Activated CD4-positive, alpha-beta T cell treated with anti-CD3 and anti-CD28 coated beads for 1 hour (primary cell): ENCODE data around the gene DNAJB4.
"Not testable (repeated sequence)": the region's sequence is repeated elsewhere in the genome, so short reads cannot be mapped to it uniquely, and the experiment has no call there.

ENCODE experiments used
- DNase-seq: peaks from one replicate; pipeline ENCODE4 v3.0.0-alpha.2; 2020

Gene DNAJB4

DNA sequence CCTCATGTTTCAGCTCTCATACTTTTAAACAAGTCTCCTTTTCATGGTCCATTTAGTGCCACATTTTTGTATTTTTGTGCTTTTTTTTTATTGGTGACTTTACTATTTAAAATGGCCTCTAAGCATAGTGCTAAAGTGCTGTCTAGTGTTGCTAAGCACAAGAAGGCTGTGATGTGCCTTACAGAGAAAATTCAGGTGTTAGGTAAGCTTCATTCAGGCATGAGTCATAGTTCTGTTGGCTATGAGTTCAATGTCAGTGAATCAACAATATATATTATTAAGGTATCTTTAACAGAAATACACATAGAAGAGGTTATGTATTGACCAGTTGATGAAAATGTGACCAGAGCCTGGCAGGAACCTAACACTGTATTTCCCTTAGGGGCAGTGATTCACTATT is 13.1 kb upstream of the DNAJB4 start:
- no peak for DNase-seq

DNA sequence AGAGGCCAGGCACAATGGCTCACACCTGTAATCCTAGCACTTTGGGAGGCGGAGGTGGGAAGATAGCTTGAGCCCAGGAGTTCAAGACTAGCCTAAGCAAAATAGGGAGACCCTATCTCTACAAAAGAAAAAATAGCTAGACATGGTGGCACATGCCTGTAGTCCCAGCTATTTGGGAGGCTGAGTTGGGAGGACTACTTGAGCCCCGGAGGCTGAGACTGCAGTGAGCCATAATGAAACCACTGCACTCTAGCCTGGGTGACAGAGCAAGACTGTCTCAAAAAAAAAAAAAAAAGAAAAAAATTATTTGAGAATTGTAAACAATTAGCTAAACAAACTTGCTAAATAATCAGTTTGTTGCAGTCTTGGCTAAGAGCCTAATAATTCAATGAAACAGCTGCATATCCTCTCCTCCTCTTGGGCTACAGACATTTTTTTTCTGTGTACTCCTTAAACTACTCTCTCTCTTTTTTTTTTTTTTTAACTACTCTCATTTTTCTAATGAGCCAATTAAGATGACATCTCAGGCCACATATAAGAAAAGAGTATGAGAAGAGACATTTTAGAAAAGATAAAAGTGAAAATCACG is 10.5 kb upstream of the DNAJB4 start:
- DNase-seq = no peak

DNA sequence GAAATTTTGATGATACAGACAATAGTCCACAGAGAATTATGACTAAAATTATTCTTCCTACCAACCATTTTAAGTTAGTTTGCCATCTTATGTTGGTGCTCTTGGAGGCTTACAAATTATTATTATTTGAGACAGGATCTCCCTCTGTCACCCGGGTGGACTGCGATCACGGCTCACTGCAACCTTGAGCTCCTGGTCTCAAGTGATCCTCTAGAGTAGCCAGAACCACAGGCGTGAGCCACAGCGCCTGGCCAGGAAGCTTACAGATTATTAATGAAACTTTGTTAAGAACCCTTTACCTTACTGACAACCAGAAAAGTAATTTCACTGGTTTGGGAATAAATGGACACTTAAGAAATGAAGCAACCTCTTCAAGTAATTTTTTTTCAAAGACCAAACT is 8.0 kb upstream of the DNAJB4 start:
- DNase-seq = no peak

DNA sequence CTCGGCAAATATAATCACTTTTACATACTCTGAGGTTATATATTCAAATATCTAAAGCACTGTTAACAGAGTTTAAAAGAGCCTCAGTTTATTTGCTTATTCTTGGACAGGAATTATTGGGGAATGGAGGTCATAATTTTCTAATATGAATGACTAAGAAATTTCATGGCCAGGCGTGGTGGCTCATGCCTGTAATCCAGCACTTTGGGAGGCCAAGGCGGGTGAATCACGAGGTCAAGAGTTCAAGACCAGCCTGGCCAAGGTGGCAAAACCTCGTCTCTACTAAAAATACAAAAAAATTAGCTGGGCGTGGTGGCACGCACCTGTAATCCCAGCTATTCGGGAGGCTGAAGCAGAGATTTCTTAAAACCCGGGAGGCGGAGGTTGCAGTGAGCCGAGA is 4.2 kb upstream of the DNAJB4 start:
- DNase-seq = not testable (repeated sequence)

DNA sequence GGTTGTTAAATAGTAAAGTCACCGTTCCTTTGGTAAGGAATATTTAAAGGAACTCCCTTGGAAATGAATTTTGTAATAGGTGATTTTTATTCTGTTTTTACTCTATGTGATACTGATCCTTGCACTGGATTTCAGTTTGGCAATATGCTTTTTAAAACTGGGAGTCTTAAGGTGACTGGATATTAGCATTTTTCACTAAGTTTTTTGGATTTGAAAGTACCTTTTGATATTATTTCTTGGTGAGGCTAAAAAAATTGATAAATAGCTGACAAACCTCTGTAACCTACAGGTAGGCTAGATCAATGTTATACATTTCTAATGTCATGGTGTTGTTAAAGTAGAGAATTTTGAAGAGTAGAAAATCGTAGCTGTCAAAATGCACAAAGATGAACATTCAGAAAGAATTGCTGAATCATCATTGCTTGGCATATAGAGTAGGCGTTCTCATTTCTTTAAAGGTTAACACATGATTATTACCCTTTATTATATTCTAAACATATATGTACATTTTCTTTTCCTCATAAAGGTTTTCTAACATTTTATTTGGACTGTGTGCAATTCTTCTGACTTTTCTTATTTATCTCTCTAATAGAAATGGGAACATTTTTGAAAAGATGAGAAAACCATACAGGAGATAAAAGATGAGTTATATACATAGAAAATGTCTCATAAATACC is 1.5 kb upstream of the DNAJB4 start:
- DNase-seq = no peak

DNA sequence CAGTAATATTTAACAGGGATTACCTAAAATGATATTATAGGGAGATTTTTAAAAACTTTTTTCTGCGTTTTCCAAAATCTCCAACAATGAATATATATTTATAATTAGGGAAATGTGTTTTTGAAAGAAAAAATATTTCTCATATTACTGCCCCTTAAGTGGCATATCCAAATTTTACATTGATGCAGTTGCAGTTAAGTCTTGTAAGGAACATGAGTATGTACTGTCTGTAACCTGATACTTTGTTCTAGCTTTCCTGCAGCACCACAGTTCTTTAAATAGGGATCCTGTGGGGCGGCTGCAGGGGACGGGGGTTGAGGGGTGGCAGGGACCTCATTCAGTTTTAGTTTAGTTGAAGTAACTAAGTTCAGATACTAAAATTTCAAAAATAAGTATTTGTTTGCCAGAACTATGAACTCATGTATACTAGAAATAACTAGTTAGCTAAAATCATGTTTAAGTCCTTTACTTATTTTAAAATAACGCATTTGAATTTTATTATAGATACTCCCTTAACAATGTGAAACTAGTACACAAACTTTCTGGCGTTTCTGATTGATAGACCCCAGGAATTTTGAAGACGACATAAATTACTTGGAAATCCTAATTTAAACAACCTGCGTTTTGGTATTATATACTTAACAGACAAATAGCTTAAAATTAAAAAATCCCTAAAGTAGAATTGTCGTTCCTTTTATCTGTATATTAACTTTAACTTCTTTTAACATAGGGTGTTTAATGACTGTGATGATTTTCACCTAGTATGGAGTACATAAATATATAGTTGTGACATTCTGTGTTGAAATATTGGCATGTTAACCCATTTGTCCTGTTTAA is 639 bp upstream of the DNAJB4 start:
- peak; percentile 17 for DNase-seq

DNA sequence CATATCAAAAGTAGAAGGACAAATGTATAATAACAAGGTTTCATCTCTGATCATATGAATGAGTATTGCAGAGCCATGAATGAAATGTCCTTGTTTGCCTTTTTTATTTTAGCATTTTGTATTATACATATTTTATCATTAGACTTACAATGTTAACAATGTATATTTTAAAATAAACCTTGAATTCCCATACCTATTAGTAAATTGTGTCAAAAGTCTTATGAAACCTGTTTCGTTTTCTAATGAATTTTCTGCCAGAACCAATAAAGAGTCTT is 646 bp downstream of the DNAJB4 start:
- DNase-seq = no peak

DNA sequence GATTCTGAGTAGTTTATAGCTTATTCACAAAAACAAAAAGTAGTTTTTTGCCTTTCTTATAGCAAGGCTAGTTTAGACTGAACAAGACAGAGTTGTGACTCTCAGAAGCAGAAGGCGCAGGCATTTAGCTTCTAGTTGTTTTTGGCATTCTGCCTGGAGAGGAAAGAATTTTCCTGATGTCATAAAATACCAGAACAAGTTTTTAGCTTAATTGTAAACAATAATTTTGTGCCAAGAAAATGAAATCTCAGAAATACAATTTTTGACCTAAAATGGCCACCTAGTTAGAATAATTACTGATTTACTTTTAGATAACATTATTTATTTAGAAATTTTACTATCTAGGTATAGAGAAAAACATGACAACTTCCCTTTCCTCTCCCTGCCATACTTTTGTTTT is 1.0 kb downstream of the DNAJB4 start:
- no peak for DNase-seq

DNA sequence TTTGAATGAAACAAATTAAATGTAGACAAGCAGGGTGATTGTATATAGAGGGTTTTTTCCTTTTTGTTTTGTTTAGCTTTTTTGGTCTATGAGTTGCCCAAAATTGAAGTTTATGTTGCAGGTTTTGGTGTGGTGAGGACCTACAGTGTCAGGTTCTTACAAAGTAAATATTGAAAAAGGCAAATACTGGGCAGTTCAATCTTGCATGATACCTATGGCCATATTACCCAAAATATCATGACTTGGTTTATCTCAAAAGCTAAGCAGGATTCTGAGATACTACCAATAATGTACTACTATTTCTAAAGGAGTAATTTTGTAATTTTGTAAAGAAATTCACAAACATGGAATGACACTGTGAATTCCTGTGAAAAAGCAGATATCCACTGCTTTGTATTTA is 1.8 kb downstream of the DNAJB4 start:
- no peak for DNase-seq

DNA sequence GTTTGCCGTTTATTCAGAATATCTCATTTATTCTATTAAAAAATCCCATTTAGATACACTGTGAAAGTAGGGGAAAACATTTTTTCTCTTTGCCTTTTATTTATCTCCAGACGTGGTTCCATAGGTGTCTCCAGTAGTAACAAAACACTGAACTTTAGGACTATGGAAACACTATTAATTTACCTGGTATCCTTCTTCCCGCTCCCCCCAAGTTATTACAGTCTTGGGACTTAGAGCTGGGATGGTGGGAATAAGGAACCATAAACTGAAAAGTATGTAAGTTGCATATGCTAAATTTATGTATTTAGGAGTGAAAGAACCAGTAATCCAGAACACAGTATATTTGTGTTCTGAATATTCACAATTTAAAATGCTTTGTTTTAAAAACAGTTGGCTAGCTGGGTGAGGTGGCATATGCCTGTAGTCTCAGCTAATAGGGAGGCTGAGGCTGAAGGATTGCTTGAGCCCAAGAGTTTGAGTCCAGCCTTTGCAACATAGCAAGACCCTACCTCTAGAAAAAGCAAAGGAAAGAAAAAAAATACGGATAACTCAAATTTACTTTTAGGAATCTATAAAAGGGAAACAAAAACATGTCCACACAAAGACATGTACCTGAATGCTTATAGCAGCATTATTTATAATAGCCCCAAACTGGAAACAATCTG is 3.1 kb downstream of the DNAJB4 start:
- no peak for DNase-seq

DNA sequence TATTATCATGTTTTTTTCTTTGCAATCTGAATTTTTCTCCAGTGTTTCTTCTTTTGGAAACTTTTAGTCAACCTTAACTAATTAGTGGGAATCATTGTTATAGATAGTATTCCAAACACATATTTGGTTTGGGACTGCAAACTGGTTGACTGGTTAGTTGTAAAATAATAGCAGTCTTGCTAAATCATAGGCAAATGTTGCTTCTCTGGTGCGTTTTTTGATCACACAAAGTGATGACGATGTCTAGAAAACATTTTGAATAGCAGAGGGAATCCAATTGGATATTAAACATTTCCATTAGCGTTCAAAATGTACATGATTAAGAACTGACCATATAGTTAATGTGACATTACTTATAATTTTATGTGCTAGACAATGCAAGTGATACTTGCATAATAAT is 4.5 kb downstream of the DNAJB4 start:
- DNase-seq = no peak

DNA sequence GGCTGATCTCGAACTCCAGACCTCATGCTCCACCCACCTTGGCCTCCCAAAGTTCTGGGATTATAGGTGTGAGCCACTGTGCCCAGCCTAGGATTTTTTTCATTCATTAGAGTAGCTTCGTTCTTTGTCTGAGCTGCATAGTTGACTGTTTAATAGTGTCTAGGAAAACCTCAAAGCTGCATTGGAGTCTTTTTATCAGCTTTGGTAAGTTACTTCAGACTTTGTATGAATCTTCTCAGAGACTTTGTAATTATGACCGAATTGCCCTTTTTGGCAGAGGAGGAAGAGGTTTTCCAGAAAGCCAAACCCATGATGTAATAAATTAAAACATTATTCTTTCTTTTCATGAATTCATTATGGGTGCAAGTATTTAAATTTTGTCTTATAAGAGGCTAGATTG is 5.1 kb downstream of the DNAJB4 start:
- DNase-seq = no peak

DNA sequence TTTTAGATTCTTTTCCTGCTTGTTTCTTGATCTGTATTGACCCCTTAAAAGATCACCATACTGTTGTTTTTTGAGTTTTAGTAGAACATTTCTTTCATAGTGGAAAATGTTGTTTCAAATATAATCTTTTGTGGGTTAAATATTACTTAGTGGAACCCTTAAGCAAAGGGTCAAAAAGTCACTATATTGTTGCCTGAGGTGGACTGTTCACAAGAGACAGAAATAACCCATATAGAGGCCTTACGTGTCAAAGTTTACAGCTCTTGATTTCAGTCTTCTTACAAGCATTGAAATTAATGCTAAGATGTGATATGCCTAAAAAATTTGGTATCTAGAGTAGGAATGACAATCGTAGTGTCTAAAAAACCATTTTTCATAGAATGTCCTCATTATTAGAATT is 6.3 kb downstream of the DNAJB4 start:
- DNase-seq = no peak

DNA sequence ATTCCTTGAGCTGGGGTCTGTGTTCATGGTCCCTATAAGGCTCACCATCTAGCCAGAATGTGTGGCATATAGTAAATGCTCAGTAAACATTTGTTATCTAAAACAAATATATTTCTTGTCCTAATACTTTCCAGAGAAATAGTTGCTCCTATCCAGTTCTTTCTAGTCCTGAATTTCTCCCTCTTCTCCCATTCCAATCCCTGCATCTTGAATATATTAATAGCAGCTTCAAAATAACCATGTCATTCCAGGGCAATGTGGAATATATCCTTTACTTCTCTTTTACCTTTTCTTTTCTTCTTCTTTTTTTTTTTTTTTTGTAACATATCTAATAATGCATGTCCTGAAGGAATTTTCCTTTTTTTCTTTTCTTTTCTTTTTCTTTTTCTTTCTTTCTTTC is 10.4 kb downstream of the DNAJB4 start:
- DNase-seq = no peak

DNA sequence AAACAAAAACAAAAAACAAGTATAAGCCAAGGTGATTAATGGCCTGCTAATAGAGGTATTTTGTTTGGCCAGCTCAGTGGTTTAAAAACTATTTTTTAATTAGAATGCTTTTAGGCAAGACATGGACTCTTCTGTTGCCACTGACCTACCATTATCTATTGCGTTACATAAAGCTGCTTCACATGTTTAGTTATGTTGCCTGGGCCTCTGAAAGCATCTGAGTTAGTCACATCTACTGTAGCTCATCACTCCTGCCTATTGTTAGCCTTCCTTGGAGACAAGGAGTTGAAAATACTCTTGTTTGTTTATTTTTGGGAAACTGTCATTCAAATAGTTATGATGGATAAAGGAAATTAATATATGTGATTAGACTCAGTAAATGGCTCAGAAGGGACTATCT is 14.3 kb downstream of the DNAJB4 start:
- DNase-seq = no peak

DNA sequence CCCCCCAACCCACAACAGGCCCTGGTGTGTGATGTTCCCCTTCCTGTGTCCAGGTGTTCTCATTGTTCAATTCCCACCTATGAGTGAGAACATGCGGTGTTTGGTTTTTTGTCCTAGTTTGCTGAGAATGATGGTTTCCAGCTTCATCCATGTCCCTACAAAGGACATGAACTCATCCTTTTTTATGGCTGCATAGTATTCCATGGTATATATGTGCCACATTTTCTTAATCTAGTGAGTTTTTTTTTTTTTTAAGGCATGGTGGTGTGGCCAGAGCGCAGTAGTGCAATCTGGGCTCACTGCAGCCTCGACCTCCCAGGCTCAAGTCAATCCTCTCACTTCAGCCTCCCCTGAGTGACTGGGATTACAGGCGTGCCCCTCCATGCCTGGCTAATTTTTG is 16.4 kb downstream of the DNAJB4 start:
- DNase-seq = not testable (repeated sequence)

DNA sequence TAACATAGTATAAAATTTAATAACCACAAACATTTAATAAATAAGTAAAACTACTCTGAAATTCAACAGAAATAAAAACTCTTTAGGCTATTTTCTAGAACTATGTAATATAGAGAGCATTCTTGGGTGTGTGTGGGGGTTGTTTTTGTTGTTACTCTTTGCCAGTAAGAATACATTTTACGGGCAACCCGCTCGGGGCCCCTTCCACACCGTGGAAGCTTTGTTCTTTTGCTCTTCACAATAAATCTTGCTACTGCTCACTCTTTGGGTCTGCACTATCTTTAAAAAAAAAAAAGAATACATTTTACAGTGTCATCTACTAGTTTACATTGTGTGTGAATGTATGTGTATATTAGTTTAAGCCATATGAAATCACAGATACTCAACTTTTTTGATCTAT is 25.1 kb downstream of the DNAJB4 start:
- DNase-seq = no peak

DNA sequence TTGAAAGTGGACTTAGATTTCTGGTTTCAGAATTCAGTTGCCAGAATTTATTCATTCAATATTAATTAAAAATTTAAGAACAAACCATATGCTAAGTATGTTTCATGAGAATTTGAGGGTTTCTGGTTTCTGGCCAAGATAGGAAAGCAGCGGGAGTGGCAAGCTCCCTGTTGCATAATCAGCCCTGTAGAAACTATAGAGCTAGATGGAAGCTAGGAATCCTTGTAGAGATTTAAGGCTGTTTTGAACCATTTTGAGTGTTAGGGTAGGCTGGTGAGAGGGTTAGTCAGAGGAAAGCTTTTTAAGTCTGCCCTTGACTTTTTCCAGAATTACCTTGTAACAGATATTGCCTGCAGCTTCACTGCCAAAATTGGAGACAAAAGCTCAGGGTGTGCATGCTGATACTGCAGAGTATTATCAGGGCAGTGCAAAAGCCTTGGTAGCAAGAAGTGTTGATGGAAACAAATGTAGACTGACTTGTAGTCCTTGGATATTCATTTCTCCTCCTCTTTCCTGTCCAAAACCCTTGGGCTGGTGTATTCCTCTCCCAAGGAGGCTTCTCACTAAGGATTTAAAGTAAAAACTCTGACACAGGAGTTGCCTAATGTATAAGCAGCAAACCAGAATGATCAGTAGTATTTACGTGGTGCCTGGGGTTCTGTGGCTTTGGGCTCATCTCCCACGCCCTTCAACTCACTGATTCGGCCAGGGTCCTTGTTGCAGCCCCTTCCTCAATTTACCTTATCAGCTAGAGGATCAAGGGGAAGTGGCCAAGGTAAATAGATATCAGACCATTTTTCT is 28.5 kb downstream of the DNAJB4 start:
- DNase-seq = no peak

DNA sequence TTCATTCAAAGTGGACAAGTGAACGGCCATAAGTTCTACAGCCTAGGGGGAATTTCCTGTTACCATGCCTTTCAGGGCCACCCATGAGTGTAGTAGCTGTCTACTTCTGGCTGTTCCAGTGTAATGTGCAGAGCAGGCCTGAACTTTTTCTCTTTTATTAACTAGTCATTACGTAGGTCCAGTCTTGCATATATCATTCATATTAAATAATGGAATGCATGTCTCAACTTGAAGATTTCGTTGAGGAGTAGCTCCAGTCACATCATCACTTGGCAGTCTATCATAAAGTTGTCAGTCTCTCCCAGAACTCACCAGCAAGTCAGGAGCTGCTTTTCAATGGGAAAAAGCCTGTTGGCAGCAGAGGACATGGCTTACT is 29.0 kb downstream of the DNAJB4 start:
- no peak for DNase-seq

DNA sequence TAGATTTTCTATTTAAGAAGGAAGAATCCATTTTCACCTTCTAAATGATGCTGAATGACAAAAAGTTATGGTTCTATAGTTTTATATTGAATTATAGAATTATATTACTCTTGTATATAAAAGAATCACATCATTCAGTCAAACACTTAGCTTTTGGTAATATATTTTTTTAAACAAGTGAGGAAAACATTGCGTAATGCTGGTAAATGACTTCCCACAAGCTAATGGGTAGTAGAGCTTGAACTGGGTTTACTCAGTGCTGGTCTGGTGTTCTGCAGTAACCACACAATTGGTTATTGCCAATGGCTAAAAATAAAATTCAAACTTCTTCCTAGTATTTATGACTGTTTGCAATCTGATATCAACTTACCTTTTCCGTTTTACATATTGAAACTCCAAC is 30.4 kb downstream of the DNAJB4 start:
- no peak for DNase-seq

DNA sequence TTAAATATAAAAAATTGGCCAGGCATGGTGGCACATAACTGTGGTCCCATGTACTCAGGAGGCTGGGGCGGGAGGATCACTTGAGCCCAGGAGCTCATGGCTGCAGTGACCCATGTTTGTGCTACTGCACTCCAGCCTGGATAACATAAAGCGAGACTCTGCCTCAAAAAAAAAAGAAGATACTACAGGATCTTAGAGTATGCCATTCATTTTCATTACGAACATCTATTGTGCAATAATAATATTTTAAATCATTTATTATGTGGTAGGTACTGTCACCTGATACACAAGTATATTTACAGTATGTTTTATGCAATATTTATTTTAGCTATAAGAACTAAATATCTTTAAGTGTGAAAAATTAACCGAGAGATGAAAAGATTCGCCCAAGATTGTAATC is 31.7 kb downstream of the DNAJB4 start:
- no peak for DNase-seq

DNA sequence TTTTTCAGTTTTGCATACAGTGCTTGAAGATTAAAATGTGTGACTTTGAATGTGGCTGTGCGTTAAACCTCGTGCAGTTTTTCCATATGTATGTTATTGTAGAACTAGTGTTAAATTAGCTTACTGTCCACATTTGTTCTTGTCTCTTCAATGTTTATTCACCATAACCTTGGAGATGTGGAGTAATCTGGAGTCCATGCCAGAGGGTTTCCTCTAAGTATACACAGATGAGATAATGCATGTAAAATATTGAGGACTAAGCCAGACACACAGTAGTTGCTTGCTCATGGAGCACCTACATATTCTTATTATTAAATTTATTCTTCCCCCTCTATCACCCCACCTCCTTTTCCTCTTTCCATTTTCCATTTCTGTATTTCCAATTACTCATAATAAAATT is 33.3 kb downstream of the DNAJB4 start:
- DNase-seq = no peak

DNA sequence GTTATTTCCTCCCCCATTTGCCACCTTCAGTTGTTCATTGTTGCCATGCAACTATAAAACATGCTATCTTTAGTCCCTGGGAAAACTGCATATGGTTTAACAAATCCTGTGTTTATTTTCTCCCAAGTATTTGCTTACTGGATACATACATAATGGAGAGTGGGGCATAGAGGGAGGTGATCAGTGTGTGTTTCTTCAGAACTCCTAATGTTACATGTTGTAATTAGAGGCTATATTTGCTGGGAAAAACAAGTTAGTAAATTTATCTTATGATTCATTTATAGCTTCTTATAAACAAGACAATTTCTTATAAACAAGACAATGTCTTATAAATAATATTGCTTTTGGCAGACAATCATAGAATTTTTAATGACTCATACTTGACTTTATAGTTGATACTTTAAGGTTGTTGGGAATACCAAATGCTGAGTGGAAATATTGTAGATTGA is 33.8 kb downstream of the DNAJB4 start:
- DNase-seq = no peak
